Fibroblast of gingiva (primary cell): Measurements from ENCODE around the gene PAN2.
"Not testable (repeated sequence)": the region's sequence is repeated elsewhere in the genome, so short reads cannot be mapped to it uniquely, and the experiment has no call there.

Source experiments
- DNase-seq: peaks from one replicate; pipeline ENCODE4 v3.0.0-alpha.2; 2011; ENCODE audit warnings: low read depth

Gene PAN2

GRCh38 chr12:56311003-56311402 lies 22.8 kb downstream of the PAN2 start:
- DNase-seq = no peak

GRCh38 chr12:56308714-56309113 lies 25.1 kb downstream of the PAN2 start:
- no peak for DNase-seq

GRCh38 chr12:56307221-56307965 lies 26.4 kb downstream of the PAN2 start:
- no peak for DNase-seq

- DNase-seq = no peak
These were observed 28.8 kb downstream of the PAN2 start for GRCh38 chr12:56304872-56305590.

GRCh38 chr12:56304276-56304675 lies 29.5 kb downstream of the PAN2 start:
- DNase-seq = no peak

- no peak for DNase-seq
These were observed 32.9 kb downstream of the PAN2 start for GRCh38 chr12:56300644-56301464.

- DNase-seq = peak; percentile 96
These were observed 33.8 kb downstream of the PAN2 start, which contains the start of gene CS for GRCh38 chr12:56299853-56300643. Gene CS (minus strand): TSS chr12:56300330. CDS start chr12:56300201, 129 bp downstream.

- no peak for DNase-seq
These were observed 34.4 kb downstream of the PAN2 start for GRCh38 chr12:56299308-56299852.

GRCh38 chr12:56298828-56299227 lies 35.0 kb downstream of the PAN2 start:
- no peak for DNase-seq

- no peak for DNase-seq
These were observed 36.4 kb downstream of the PAN2 start for GRCh38 chr12:56297400-56297799.

GRCh38 chr12:56296295-56296694 lies 37.5 kb downstream of the PAN2 start:
- DNase-seq = peak; percentile 51

- DNase-seq = no peak
These were observed 40.0 kb downstream of the PAN2 start for GRCh38 chr12:56293795-56294194.

- DNase-seq = no peak
These were observed 45.0 kb downstream of the PAN2 start for GRCh38 chr12:56288705-56289387.

- peak; percentile 45 for DNase-seq
These were observed 47.6 kb downstream of the PAN2 start for GRCh38 chr12:56286044-56286830.

GRCh38 chr12:56284263-56284662 lies 49.5 kb downstream of the PAN2 start:
- DNase-seq = not testable (repeated sequence)

- no peak for DNase-seq
These were observed 51.2 kb downstream of the PAN2 start for GRCh38 chr12:56282579-56282978.

GRCh38 chr12:56282030-56282429 lies 51.8 kb downstream of the PAN2 start:
- no peak for DNase-seq

- no peak for DNase-seq
These were observed 53.0 kb downstream of the PAN2 start for GRCh38 chr12:56280849-56281248.

- DNase-seq = no peak
These were observed 54.9 kb downstream of the PAN2 start for GRCh38 chr12:56278905-56279304.

GRCh38 chr12:56274299-56274698 lies 59.5 kb downstream of the PAN2 start:
- DNase-seq = no peak
